ENCODE data around the gene CADPS. TPM values are rescaled to one million over a fixed set of nuclear protein-coding genes. Genes with fewer than 3 reads are reported as not detected.

CADPS gene
- total RNA-seq, 1 experiment from 2014 or later = 7.0 TPM

DNA sequence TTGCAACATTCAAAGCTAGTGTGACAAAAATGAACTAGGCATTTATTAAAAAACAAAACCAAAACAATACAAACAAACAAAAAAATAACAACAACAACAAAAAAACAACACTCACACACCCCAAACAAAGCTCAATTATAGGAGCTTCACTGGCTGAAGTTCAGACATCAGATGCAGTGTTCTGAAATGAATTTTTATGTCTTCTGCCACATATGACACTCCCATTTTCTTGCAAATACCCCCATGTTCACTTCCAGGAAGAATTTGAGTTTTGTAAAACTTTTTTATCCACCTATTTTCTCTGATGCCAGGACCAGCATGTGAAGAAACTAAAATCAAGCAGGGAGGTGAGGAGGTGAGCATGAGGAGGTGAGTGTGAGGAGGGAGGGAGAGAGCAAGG lies 113.9 kb downstream of the CADPS start (continued):
- TF ChIP-seq AR (CRISPR knock-in tag; IDR thresholded peaks at IDR 0.05) (no peak), ZNF263 (CRISPR knock-in tag; IDR thresholded peaks at IDR 0.05; ENCODE audit: low read depth) (no peak), ETV6 (CRISPR knock-in tag; IDR thresholded peaks at IDR 0.05) (no peak), MXD4 (CRISPR knock-in tag; IDR thresholded peaks at IDR 0.05; ENCODE audit: borderline replicate concordance) (no peak), HMGXB4 (CRISPR knock-in tag; IDR thresholded peaks at IDR 0.05) (no peak), JAZF1 (CRISPR knock-in tag; IDR thresholded peaks at IDR 0.05) (no peak), ELF4 (CRISPR knock-in tag; IDR thresholded peaks at IDR 0.05; ENCODE audit: low read depth) (no peak)
- TF ChIP-seq, protein P1, sequence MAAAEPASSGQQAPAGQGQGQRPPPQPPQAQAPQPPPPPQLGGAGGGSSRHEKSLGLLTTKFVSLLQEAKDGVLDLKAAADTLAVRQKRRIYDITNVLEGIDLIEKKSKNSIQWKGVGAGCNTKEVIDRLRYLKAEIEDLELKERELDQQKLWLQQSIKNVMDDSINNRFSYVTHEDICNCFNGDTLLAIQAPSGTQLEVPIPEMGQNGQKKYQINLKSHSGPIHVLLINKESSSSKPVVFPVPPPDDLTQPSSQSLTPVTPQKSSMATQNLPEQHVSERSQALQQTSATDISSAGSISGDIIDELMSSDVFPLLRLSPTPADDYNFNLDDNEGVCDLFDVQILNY (CRISPR knock-in tag; IDR thresholded peaks at IDR 0.05) = no peak

GRCh38 chr3:62758296-62759066 lies 116.7 kb downstream of the CADPS start:
- H3K36me3 Mint-ChIP-seq = no peaks in the 10 kb centered on the region
- CTCF ChIA-PET = no interaction called here
- POLR2A ChIA-PET = no interaction called here
- peaks cover 8% of the 10 kb centered on the region for H3K4me1 Mint-ChIP-seq
- DNase-seq (ENCODE audit: low spot score) (no peak), ATAC-seq (no peak)
- H3K9me3 Mint-ChIP-seq = no peaks in the 10 kb centered on the region
- no peak overlapping the region for H3K4me3 Mint-ChIP-seq
- no peaks in the 10 kb centered on the region for H3K27me3 Mint-ChIP-seq (ENCODE audit: low read depth)
- H3K27ac Mint-ChIP-seq = no peak overlapping the region
- TF ChIP-seq, protein P2, sequence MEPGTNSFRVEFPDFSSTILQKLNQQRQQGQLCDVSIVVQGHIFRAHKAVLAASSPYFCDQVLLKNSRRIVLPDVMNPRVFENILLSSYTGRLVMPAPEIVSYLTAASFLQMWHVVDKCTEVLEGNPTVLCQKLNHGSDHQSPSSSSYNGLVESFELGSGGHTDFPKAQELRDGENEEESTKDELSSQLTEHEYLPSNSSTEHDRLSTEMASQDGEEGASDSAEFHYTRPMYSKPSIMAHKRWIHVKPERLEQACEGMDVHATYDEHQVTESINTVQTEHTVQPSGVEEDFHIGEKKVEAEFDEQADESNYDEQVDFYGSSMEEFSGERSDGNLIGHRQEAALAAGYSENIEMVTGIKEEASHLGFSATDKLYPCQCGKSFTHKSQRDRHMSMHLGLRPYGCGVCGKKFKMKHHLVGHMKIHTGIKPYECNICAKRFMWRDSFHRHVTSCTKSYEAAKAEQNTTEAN (CRISPR knock-in tag; IDR thresholded peaks at IDR 0.05) = no peak
- TF ChIP-seq GABPB1 (CRISPR knock-in tag; IDR thresholded peaks at IDR 0.05) (no peak), ARID4B (CRISPR knock-in tag; IDR thresholded peaks at IDR 0.05; ENCODE audit: borderline replicate concordance) (no peak), ZSCAN18 (CRISPR knock-in tag; IDR thresholded peaks at IDR 0.05) (no peak), MYBL2 (CRISPR knock-in tag; IDR thresholded peaks at IDR 0.05) (no peak), ZNF416 (CRISPR knock-in tag; IDR thresholded peaks at IDR 0.05) (no peak), TCF7 (CRISPR knock-in tag; IDR thresholded peaks at IDR 0.05; ENCODE audit: low read depth) (no peak), OVOL2 (CRISPR knock-in tag; IDR thresholded peaks at IDR 0.05; ENCODE audit: borderline replicate concordance) (no peak), PREB (CRISPR knock-in tag; IDR thresholded peaks at IDR 0.05; ENCODE audit: borderline replicate concordance) (no peak), HMGA2 (CRISPR knock-in tag; IDR thresholded peaks at IDR 0.05) (no peak), IRF2 (CRISPR knock-in tag; IDR thresholded peaks at IDR 0.05; ENCODE audit: borderline replicate concordance, low read depth) (no peak), SP1 (CRISPR knock-in tag; conservative IDR thresholded peaks at IDR 0.05) (no peak)
- TF ChIP-seq, protein P3, sequence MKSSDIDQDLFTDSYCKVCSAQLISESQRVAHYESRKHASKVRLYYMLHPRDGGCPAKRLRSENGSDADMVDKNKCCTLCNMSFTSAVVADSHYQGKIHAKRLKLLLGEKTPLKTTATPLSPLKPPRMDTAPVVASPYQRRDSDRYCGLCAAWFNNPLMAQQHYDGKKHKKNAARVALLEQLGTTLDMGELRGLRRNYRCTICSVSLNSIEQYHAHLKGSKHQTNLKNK (CRISPR knock-in tag; IDR thresholded peaks at IDR 0.05) = no peak
